Stimulated activated CD4-positive, alpha-beta T cell treated with anti-CD3 and anti-CD28 coated beads, Interleukin-4, amount 100 ng/mL, for 4 hours (primary cell): ENCODE measurements around the gene MAP1S.

Source experiments
- DNase-seq, 2 experiments: peaks; one replicate each; pipeline ENCODE4 v3.0.0-alpha.2; 2020

Gene MAP1S

GRCh38 chr19:17737690-17738153 is 18.4 kb downstream of the MAP1S start:
- no peak for DNase-seq

DNA sequence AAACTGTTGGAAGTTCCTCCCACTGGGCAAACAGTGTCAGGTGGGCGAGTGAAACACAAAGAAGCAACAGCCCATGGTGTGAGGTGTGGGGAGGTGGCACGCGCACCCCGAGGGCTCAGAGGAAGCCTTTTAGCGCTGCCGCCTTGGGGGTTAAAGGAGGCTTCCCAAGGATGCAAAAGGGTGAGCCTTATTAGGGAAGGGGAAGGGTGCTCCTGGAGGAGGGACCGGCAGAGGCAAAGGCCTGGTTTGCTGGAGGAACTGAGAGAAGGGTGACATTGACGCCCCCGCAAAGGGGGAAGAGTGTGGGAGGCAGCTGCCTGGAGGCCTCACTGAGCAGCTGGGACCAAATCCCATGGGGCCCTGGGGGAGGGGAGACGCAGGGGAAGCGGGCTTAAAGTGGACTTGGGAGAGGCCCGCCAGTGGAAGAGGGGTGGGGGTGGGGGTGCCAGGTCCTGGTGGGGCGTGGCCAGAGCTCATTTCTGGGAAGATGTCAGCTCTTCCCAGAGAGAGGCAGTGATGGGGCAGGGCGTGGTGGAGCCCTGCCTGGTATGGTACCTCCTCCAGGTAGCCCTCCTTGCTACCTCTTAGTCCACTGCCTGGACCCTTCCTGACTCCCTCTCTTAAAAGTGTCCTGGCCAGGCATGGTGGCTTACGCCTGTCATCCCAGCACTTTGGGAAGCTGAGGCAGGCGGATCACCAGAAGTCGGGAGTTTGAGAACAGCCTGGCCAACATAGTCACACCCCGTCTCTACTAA is 20.0 kb downstream of the MAP1S start:
- no peak for DNase-seq

- no peak for DNase-seq
Observed at GRCh38 chr19:17741456-17741855, 22.2 kb downstream of the MAP1S start.

- DNase-seq, result peak in 1 of 2 experiments; percentile 25
Observed at GRCh38 chr19:17743874-17744580, 24.7 kb downstream of the MAP1S start.

DNA sequence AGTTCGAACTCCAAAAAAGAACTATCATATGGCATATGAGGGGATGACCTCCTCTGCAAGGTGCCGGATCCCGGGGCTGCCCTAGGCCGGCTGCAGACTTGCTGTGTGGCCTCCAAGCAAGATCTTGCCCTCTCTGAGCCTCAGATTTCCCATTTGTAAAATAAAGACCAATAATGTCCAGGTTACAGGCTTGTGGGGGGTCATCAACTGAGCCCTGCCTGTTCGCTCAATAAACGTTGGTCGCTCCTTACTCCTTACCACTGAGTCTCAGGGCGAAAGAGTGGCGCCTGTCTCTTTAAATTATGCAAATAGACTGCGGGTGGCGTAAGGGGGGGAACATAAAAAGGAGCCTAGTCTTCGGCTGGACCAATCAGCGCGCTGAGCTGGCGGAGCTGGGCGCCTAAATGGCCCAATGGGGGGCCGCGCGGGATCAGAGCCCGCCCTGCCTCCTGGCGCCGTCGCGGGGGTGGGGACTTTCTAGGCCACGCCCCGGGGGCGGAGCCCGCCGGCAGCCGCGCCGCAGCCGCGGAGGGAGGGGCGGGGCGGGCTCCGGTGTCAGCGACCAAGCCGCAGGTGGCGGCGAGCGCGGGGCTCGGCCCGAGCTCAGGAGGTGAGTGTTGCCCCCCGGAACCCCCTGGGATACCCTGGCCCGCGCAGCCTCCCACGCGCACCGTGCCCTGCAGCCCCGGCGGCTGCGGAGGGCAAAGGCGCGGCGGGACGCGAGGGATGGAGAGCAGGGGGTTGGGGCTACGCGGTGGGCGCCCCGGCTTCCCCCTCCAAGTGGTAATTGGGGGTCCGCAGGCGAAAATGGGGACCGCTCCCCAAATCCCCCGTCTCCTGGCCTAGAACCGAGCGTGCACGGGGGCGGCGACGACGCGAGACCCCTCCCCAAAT is 28.2 kb downstream of the MAP1S start:
- peak; percentile 94 for DNase-seq

DNA sequence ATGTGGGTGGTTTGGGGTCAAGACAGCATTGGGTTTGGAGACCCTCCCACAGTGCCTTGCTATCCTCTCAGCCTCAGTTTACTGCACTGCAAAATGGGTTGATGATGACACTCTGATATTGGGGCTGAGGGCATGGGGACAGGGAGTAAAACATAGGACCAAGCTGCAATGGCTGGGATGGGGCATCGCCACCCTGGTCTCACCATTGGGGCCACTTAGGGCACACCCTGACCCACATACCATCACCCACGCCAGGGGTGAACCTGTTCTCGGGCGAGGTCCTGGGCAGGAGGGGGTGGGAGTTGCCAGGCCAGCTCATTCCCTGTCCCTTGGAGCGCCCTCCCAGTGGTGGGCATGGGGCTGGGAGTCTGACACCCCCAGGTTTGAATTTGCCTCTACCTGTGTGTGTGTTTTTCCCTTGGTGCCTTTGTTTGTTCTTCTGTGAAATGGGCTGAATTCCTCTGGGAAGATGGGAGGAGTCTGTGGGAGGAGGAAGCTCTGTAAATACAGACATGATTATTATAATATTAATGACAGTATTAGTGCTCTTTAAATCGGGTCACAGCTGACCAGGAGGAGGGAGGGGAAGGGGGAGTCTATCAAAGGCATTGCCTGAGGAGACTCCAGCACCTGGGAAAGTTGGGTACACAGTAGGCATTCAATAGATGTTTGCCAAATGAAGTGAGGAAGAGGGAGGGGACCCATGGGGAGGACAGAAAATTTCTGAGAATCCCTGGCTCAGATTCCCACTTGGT is 29.8 kb downstream of the MAP1S start:
- no peak for DNase-seq

- DNase-seq, result peak; percentile 20 to 33
Observed at GRCh38 chr19:17749912-17750317, 30.6 kb downstream of the MAP1S start.

DNA sequence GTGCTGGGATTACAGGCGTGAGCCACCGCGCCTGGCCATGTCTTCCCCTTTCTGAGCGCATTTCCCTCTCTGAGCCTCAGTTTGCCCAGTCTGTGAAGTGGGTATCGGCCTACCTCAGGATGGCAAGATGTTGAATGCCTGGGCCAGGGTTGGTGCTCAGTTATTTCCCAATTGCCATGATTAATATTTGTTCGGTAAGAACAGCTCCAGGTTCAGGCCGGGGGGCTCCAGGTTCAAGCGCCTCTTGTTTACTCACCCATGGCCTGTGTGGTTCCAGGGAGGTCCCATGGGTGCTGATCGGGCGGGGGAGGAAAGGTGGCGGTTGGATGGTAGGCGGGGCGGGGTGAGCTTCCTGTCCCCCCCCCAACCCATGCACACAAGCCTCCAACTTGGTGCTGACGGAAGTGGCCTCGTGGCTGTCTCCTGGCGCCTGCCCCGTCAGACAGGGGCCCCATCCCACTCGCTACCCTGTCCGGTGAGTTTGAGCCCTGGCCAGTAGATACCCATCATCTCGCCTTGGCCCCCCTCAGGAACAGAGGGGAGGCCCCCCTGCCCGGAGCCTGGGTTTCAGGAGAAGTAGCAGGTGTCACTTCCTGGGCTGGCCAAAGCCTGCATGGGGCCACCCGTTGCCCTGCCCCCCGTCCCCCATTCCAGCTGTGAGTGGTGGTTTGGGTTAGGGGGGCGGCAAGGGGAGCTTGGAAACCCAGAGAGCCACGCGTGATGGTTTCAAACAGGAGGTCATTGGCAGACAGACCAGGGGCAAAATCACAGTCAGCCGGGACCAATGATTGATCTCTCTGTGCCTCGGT is 32.0 kb downstream of the MAP1S start, which contains the start of gene FCHO1:
FCHO1 (plus strand) TSS at position 375 of the 809 bp plus-strand sequence. CDS start 3,688 bp downstream, outside the sequence.
- DNase-seq, result peak; percentile 76 to 90

DNA sequence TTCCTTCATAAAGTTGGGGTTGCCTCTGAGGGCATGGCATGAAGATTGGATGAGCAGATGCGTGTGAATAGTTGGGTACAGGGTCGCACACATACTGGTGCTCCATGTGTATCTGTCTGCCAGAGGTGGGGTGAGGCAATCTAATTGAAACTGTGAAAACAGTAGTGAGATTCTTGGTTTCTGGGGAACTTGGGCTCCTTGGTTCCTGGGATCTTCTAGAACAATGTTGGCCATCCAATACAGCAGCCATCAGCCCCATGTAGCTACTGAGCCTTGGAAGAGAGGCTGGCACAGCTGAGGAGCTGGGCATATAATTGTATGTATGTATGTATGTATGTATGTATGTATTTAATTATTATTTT is 32.6 kb downstream of the MAP1S start:
- no peak for DNase-seq

- DNase-seq, result no peak
Observed at GRCh38 chr19:17752865-17753639, 33.8 kb downstream of the MAP1S start.

GRCh38 chr19:17753976-17754375 is 34.7 kb downstream of the MAP1S start:
- no peak for DNase-seq

DNA sequence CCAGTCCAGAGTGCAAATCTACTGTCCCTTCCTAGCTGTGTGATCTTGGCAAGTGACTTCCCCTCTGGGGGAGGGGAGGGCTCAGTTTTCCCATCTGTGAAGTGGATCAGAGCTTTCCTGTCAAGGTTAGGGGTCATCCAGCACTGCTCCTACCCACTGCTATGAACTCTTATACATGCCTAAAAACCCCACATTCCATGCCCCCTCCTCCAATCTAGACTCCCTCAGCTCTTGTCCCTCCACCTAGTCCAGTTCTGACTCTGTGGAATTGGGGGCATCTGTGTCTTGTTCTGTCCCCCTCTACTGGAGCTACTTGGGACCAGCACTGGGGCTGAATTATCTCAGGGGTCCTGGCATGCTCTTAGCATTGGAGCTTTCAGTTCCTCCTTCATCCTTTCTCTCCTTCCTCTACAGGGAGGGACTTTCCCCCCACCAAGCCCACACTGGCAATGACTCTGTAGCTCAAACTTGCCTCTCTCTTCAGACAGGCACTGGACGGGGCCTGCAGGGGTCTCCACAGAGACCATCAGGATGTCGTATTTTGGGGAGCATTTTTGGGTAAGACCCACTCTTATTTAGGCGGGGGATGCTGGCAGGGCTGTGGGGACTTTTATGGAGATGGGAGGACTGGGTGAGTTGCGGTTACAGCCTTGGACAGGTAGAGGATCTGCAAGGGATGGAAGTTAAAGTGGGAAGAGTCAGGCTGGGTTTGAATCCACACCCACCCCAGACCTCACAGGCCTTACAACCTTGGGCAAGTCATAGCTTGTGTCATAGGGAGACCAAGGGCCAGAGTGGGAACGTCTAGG is 35.6 kb downstream of the MAP1S start:
- DNase-seq, result no peak

GRCh38 chr19:17755443-17755890 is 36.2 kb downstream of the MAP1S start:
- no peak for DNase-seq

DNA sequence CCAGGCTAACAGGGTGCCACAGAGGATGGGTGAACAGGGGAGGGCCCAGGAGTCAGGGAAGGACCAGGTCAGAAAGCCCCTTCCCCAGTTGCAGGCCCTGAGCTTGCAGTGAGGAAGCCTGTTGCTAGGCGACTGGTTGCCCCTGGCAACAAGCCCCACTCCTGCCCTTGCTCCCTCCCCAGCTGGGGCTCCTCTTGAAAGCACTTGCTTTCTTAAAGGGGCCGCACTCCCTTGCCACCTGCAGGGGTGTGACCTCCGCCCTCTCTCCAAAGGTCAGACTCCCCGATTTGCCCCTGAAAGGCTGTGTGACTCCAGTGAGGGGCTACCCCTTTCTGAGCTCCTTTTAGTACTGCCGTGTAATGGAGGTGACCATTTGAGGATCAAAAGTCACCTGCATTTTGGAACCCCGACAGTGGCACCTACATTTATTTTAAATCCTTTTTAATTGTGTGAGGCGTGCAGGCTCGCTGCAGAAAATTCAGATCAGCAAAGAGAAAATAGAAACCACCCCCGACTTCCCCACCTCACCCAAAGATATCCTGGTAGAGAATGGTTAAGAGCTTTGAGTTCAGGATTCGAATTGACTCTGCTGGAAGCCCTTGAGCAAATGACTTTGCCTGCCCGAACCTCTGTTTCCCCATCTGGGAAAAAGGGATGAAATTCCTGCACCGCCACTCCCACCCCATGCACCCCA is 36.8 kb downstream of the MAP1S start:
- peak in 1 of 2 experiments; percentile 21 for DNase-seq

DNA sequence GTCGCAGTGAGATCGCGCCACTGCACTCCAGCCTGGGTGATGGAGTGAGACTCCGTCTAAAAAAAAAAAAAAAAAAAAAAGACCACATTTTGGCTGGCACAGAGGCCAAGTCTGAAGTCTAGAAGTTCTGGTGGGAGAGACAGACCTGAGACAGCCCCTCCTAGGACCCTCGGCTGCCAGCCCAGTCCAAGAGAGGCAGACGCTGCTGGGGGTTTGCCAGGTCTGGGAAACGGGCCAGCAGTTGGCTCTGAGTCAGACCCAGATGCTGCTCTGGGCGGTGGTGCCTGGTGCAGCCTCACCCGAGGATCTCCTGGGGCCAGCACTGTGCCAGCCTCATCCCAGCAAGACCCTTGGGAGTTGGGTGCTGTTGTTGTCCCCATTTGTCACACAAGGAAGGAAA is 37.8 kb downstream of the MAP1S start:
- no peak for DNase-seq

- no peak for DNase-seq
Observed at GRCh38 chr19:17758515-17758914, 39.2 kb downstream of the MAP1S start.

DNA sequence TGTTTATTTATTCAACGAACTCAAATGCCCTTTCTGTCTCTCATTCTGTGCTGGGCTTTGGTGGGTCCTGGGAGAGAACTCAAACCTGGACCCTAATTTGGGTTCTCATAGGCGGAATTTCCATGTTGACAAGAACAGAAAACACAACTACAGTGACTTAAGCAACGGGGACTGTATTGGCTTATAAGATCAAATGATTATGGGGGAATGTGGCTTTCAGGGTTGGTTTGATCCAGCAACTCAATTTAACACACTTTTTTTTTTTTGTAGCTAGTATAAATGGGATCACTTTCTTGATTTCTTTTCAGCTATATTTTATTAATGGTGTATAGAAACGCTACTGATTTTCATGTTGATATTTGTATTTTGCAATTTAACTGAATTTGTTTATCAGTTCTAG is 41.9 kb downstream of the MAP1S start:
- no peak for DNase-seq

DNA sequence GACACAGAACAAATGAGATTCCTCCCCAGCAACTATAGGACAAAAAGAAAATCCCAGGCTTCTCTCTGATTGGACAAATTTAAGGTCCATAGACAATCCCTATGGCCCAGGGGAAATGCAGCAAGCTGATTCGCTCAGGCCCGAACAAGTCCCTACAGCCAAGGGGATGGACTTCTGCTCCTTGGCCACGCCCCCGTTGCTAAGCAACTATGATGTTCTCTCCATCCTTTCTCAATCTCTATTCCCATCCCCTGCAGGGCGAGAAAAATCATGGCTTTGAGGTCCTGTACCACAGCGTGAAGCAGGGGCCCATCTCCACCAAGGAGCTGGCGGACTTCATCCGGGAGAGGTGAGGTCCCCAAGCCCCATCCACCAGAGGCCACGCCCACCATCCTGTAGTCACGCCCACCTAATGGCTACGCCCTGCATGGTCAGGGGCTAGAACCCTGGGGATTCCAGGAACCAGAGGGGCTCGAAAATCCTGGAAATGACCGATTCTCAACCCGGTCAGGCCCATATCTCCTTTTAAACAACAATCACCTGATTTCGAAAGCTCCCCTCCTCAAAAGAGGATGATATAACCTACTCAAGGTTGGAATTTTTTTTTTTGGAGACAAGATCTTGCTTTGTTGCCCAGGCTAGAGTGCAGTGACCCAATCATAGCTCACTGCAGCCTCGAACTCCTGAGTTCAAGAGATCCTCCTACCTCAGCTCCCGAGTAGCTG is 43.4 kb downstream of the MAP1S start:
- no peak for DNase-seq
